Endothelial cell of umbilical vein (primary cell): Measurements from ENCODE around the gene APOBEC3G. TPM values are rescaled to one million over a fixed set of nuclear protein-coding genes. Genes with fewer than 3 reads are reported as not detected.

ENCODE experiments used
- BruUV-seq: library from RNA; stranded (reverse); fragments of 400-500 nt; replicated peaks from 2 replicates; lab custom pipeline; 2021; lab: Mats Ljungman, UMichigan
- CTCF ChIA-PET: fragments of 300-600, 350-600 bp; sonication (Branson Sonifier 250); formaldehyde crosslinking; loops from one replicate; lab custom pipeline; 2021; ENCODE audit warnings: antibody characterized with exemption, inconsistent platforms; lab: Charles Lee
- POLR2A ChIA-PET: fragments of 300-600, 350-600 bp; sonication (Branson Sonifier 250); formaldehyde crosslinking; loops from one replicate; lab custom pipeline; 2021; ENCODE audit warnings: antibody characterized with exemption, inconsistent platforms; lab: Charles Lee
- DNase-seq: peaks from one replicate; pipeline ENCODE4 v3.0.0-alpha.2; 2011; ENCODE audit warnings: low read depth, low spot score
- FAIRE-seq: peaks from 2 replicates; lab custom pipeline; 2011; peaks lifted over from hg19 to GRCh38; lab: Jason Lieb, UNC
- H2AFZ ChIP-seq: 2 replicates; pipeline ENCODE4 v1.6.0; 2012; ENCODE audit warnings: low read depth, low read length, control low read depth, inconsistent platforms
- H3K27ac ChIP-seq: 2 replicates; pipeline ENCODE4 v1.5.1; 2011; ENCODE audit warnings: low read depth, mild to moderate bottlenecking, control low read depth, low read length, moderate library complexity; ENCODE audit not compliant: insufficient read depth
- H3K27me3 ChIP-seq, 2 experiments: 2 replicates each; pipeline versions ENCODE4 v1.6.0 to v1.6.1; 2011; ENCODE audit warnings: low read length in 2 of 2, mixed read lengths in 1 of 2; ENCODE audit not compliant: control insufficient read depth in 2 of 2, insufficient read depth in 2 of 2
- H3K36me3 ChIP-seq, 2 experiments: 2 replicates in 1 of 2; 3 replicates in 1 of 2; pipeline ENCODE4 v1.5.1; 2011; ENCODE audit warnings: low read length in 2 of 2, mild to moderate bottlenecking in 1 of 2, moderate library complexity in 1 of 2; ENCODE audit not compliant: control insufficient read depth in 2 of 2, insufficient read depth in 2 of 2; ENCODE audit errors: extremely low read depth in 1 of 2
- H3K4me1 ChIP-seq: 3 replicates; pipeline ENCODE4 v1.5.1; 2011; ENCODE audit warnings: mild to moderate bottlenecking, low read length; ENCODE audit not compliant: control insufficient read depth, insufficient read depth; ENCODE audit errors: extremely low read depth
- H3K4me2 ChIP-seq: 2 replicates; pipeline ENCODE4 v1.6.1; 2011; ENCODE audit warnings: low read length, control low read depth, mixed read lengths; ENCODE audit not compliant: insufficient read depth
- H3K4me3 ChIP-seq, 3 experiments: fragments of 200-600 bp in 1 of 3; sonication (generic), shearing (Covaris generic) in 1 of 3; replicated peaks in 1 of 3; 2 replicates each; pipeline ENCODE4 v1.5.1; 2011 to 2016; ENCODE audit warnings: control low read depth in 3 of 3, low read length in 3 of 3, mild to moderate bottlenecking in 2 of 3, inconsistent platforms in 1 of 3, low read depth in 1 of 3, moderate library complexity in 1 of 3; ENCODE audit not compliant: insufficient read depth in 1 of 3
- H3K79me2 ChIP-seq: 2 replicates; pipeline ENCODE4 v1.6.0; 2012; ENCODE audit warnings: low read length, inconsistent platforms; ENCODE audit not compliant: control insufficient read depth, insufficient read depth
- H3K9ac ChIP-seq: replicated peaks from 2 replicates; pipeline ENCODE3; 2011; ENCODE audit warnings: low read length, control low read depth; ENCODE audit not compliant: insufficient read depth; ENCODE audit errors: extremely low read depth
- H3K9me1 ChIP-seq: replicated peaks from 3 replicates; pipeline ENCODE4 v1.6.0; 2011; ENCODE audit warnings: mild to moderate bottlenecking, low read length; ENCODE audit not compliant: control insufficient read depth, insufficient read depth; ENCODE audit errors: extremely low read depth
- H3K9me3 ChIP-seq: replicated peaks from 2 replicates; pipeline ENCODE4 v1.5.1; 2012; ENCODE audit warnings: low read length, inconsistent platforms; ENCODE audit not compliant: control insufficient read depth, insufficient read depth
- H4K20me1 ChIP-seq: replicated peaks from 2 replicates; pipeline ENCODE3; 2011; ENCODE audit warnings: mild to moderate bottlenecking, low read length; ENCODE audit not compliant: control insufficient read depth, insufficient read depth; ENCODE audit errors: extremely low read depth
- FOS ChIP-seq: IDR thresholded peaks from 2 replicates; pipeline ENCODE4 v1.6.1; 2011; ENCODE audit warnings: mild to moderate bottlenecking, low read length, moderate library complexity, borderline replicate concordance; ENCODE audit not compliant: insufficient read depth
- GATA2 ChIP-seq: IDR thresholded peaks from 2 replicates; pipeline ENCODE4 v1.7.0; 2011; ENCODE audit warnings: low read depth, mild to moderate bottlenecking, moderate library complexity, mixed read lengths, low read length; ENCODE audit not compliant: insufficient read length, insufficient read depth
- JUN ChIP-seq: IDR thresholded peaks from 2 replicates; pipeline ENCODE4 v1.6.1; 2011; ENCODE audit warnings: borderline replicate concordance, low read depth; ENCODE audit not compliant: insufficient read length, insufficient read depth
- MYC ChIP-seq: IDR thresholded peaks from one replicate; pipeline ENCODE4 v1.6.1; 2011; ENCODE audit warnings: mild to moderate bottlenecking, low read depth, low read length
- POLR2A ChIP-seq: IDR thresholded peaks from 2 replicates; pipeline ENCODE4 v1.6.1; 2012; ENCODE audit warnings: low read depth, mild to moderate bottlenecking, control low read depth, low read length
- POLR2AphosphoS5 ChIP-seq: IDR thresholded peaks from 2 replicates; pipeline ENCODE4 v1.6.1; 2012; ENCODE audit warnings: low read depth, mild to moderate bottlenecking, control low read depth, low read length, moderate library complexity; ENCODE audit not compliant: insufficient read depth
- dilution Hi-C: fragments of 300-500 bp; cut with MboI; formaldehyde crosslinking; loops from one replicate; pipeline ENCODE4 v1.15.0; 2019; ENCODE audit warnings: low sequenced_read_pairs; ENCODE audit not compliant: extremely low pct_ligation_motif_present
- intact Hi-C: fragments of 100-400 bp; cut with micrococcal nuclease; formaldehyde crosslinking; loops from one replicate; pipeline ENCODE4 v1.10.0; 2022
- polyA plus RNA-seq, 4 experiments: library from polyadenylated mRNA; depleted of rRNA in 3 of 4; stranded (reverse) in 3 of 4; unstranded in 1 of 4; fragments of >200 nt; gene quantifications; 2 replicates each; pipeline versions ENCODE4 v1.2.1 to v1.2.3, GENCODE V29; 2011 to 2012; ENCODE audit warnings: missing spikeins in 1 of 4
- total RNA-seq: library from RNA; stranded (reverse); gene quantifications from 2 replicates; pipeline ENCODE4 v1.2.3, GENCODE V29; 2021
- TF ChIP-seq, protein P1 (sequence below): IDR thresholded peaks from 2 replicates; pipeline ENCODE4 v1.6.1; 2011; ENCODE audit not compliant: insufficient read depth, insufficient read length

The APOBEC3G gene
- total and polyA plus RNA-seq, 2 donors (not counting 3 experiments of a cell fraction or from before 2014, with no cell fraction given) = 3.6 to 5.1 TPM

DNA sequence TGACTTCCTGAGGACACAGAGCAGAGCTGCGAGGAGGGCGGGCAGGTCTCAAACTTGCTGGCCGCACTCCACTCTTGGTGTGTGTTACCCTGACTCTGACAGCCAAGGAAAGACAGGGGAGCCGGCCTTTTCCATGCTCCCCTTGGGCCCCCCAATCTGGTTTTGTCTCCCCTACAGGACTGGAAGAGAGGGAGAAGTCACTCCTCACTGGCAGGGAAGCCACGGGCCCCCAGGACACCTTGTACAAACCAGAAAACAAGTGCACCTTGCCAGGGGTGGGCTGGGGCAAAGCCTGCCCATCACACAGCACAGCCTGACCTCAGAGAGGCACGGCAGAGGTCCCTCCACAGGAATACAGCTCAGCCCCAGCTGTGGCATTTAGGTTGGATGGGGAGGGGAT, 55.2 kb downstream of the APOBEC3G start:
- Histone ChIP-seq H3K36me3 (no peaks in the 10 kb centered on the region), H2AFZ (no peak overlapping the region), H3K4me3 (no peak overlapping the region), H3K9me1 (no peaks in the 10 kb centered on the region), H3K27ac (no peak overlapping the region), H3K4me1 (no peaks in the 10 kb centered on the region), H3K4me2 (no peak overlapping the region), H3K27me3 (no peaks in the 10 kb centered on the region), H3K79me2 (no peaks in the 10 kb centered on the region), H4K20me1 (no peaks in the 10 kb centered on the region), H3K9ac (no peak overlapping the region), H3K9me3 (no peaks in the 10 kb centered on the region)
- POLR2A ChIA-PET = no interaction called here
- dilution Hi-C loops (no loop called here), intact Hi-C loops (no loop called here)
- CTCF ChIA-PET = no interaction called here
- no TSS peak for BruUV-seq
- DNase-seq = no peak
- TF ChIP-seq POLR2AphosphoS5 (no peak), JUN (no peak), FOS (no peak), MYC (no peak), POLR2A (no peak), GATA2 (no peak)
- TF ChIP-seq, protein P1, sequence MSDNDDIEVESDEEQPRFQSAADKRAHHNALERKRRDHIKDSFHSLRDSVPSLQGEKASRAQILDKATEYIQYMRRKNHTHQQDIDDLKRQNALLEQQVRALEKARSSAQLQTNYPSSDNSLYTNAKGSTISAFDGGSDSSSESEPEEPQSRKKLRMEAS = no peak
- no peak for FAIRE-seq

DNA sequence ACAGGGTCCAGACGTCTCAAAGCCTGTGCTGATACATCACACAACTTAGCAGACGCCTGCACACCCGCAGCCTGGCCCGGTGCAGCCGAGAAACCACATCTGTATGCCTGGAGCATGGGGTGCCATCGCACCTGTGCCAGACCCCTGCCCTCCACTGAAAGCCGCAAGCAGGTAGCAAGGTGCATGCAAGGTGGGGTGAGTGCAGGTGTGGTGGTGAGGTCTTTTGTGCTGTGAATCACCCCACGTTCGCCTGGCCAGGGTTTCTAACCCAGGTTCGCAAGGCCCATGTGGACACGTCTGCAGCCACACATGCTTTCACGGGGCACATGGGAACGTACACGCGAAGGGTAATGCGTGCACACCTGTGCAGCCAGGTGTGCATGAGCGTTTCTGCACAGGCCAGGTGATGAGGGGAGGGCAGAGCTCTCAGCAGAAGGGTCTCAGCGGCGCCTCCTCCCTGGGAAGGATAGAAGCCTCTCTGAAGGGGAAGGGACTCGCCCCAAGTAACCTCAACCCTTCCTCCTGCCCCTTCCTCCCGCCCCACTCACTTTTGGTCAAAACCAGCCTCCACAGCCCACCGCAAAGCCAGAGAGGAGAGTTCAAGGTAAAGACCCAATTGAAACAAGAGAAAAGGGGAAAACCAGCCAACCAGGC, 55.9 kb downstream of the APOBEC3G start:
- H3K4me3 ChIP-seq = no peak overlapping the region
- CTCF ChIA-PET = no interaction called here
- DNase-seq (no peak), FAIRE-seq (no peak)
- BruUV-seq = no TSS peak
- no peak overlapping the region for H3K4me2 ChIP-seq
- H3K9me3 ChIP-seq = no peaks in the 10 kb centered on the region
- POLR2A ChIA-PET = no interaction called here
- no peak overlapping the region for H3K9ac ChIP-seq
- dilution Hi-C loops (no loop called here), intact Hi-C loops (no loop called here)
- no peak overlapping the region for H2AFZ ChIP-seq
- no peaks in the 10 kb centered on the region for H3K9me1 ChIP-seq
- H3K27me3 ChIP-seq = no peaks in the 10 kb centered on the region
- H3K27ac ChIP-seq = no peak overlapping the region
- H3K79me2 ChIP-seq = no peaks in the 10 kb centered on the region
- no peaks in the 10 kb centered on the region for H3K4me1 ChIP-seq
- H3K36me3 ChIP-seq = no peaks in the 10 kb centered on the region
- no peak for TF ChIP-seq GATA2
- no peaks in the 10 kb centered on the region for H4K20me1 ChIP-seq
